Sciatic nerve (tissue), 2 donors: ENCODE measurements around the gene ZNF248. TPM values are rescaled to one million over a fixed set of nuclear protein-coding genes. Genes with fewer than 3 reads are reported as not detected.
"Not testable (repeated sequence)": the region's sequence is repeated elsewhere in the genome, so short reads cannot be mapped to it uniquely, and the experiment has no call there.

Experiments used
- ATAC-seq: fragments of 200-7000 bp; cut with Tn5 transposase; one replicate; pipeline ENCODE4 v1.9.1; 2020; ENCODE audit warnings: mild to moderate bottlenecking, moderate library complexity
- DNase-seq: peaks from one replicate; pipeline ENCODE4 v3.0.0-alpha.2; 2020; ENCODE audit warnings: low spot score
- intact Hi-C: fragments of 100-400 bp; cut with DNase I; formaldehyde crosslinking; loops from one replicate; pipeline ENCODE4 v1.14.2; 2022
- total RNA-seq: library from RNA; stranded (reverse); fragmentation: NEBNext Ultra II Directional; extraction: Animal tissue kit (Norgen Biotek cat#: 25700); gene quantifications from one replicate; pipeline ENCODE4 v1.2.1, GENCODE V29; 2021
- donor health status: DM: no; HTN: no; CAD: no.
- donor health status: DM: no; HTN: no; CAD: no.

The ZNF248 gene
- total RNA-seq, 1 donor from 2014 or later: 22.3 TPM

DNA sequence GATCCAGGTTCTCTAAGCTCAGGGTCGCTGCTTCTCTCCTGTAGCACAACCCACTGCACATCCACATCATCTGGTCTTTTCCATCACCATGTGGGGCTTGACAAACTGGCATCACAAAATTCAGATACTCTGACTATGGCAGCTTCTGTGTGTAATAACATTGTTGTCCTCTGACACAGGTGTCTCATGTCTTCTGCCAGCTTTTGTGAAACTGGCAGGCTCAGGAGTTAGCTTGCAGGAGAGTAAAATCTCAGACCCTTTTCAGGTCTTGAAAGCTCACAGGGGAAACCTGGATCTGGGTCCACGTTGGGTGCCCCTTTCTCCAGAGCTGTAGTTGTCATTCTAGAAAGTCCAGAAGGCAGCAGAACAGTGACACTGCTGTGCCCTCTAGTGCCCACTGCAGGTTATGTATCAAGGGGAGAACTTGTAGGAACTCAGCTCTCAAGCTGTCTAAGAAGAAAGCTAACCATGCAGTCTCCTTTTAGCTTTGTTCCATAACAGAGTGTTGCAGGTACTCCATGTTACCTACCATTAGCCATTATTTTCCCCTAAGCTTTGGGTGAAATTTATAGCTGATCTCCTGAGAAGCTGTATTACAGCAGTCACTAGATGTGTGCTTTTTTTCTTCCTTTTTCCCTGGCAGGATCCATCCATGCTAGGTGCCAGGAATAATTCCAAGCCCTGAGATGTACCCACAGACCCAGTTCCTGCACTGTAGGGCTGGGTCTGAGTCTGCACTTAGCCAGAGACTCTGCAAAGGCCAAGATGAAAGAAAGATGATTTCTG, 102.7 kb downstream of the ZNF248 start:
- intact Hi-C loops: no loop called here
- DNase-seq: no peak
- ATAC-seq: no peak

DNA sequence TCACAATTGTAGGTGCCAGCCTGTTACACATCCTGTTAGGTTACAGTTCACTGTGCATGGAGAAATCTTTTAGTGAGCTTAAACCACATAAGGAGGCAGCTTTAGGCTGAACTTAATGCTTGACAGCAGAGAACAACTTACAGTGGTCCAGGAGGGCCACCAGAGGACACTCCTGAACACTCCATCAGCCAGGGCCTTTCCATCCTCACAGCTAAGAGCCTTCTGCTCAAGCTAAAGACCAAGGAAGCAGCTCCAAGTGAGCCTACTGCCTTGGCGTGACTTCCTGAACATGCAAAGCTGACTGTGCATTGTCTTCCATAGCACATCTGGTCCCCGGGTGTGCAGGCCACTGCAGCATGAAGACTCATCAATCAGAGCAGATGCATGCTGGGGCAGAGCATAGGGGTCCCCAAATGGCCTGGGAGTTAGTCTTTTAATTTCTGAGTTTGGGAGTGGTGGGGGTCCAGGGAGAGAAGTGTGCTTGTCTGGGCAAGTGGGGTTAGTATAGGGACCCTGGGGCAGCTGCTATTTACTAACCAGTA, 105.0 kb downstream of the ZNF248 start:
- intact Hi-C loops: no loop called here
- no peak for DNase-seq
- ATAC-seq: no peak

GRCh38 chr10:37748170-37748569, 109.2 kb downstream of the ZNF248 start:
- ATAC-seq (no peak), DNase-seq (no peak)
- intact Hi-C loops: no loop called here

DNA sequence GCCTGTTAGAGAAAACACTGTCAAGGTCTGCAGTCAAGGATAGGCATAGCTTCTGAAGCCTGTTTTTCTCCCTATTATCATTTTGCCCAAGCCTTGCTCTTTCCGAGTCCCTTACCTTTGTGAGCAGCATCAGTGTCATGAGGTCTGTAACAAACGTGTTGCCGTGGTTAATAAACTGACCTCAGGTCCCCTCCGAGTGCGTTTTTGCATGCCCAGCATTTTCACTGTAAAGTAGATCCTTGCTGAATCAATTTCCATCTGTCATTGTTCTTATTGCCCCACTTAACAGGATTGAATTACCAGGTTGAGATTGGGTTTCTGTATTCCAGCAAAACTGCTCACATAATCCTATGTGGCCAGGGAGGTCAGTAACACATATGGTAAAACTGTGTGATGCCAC, 110.3 kb downstream of the ZNF248 start:
- ATAC-seq: no peak
- intact Hi-C loops: no loop called here
- no peak for DNase-seq

- intact Hi-C loops: no loop called here
- ATAC-seq: no peak
These were observed 115.6 kb downstream of the ZNF248 start for GRCh38 chr10:37741831-37742230.

GRCh38 chr10:37739181-37739580, 118.2 kb downstream of the ZNF248 start:
- DNase-seq (no peak), ATAC-seq (no peak)
- intact Hi-C loops: no loop called here

More at GRCh38 chr10:37741831-37742230, 115.6 kb downstream of the ZNF248 start:
- no peak for DNase-seq

DNA sequence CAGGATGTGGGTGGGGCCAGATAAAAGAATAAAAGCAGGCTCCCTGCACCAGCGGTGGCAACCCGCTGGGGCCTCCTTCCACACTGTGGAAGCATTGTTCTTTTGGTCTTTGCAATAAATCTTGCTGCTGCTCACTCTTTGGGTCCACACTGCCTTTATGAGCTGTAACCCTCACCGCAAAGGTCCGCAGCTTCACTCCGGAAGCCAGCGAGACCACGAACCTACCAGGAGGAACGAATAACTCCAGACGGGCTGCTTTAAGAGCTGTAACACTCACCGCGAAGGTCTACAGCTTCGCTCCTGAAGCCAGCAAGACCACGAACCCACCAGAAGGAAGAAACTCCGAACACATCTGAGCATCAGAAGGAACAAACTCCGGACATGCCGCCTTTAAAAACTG, 119.2 kb downstream of the ZNF248 start:
- DNase-seq, intact Hi-C loops, ATAC-seq: not testable (repeated sequence)

DNA sequence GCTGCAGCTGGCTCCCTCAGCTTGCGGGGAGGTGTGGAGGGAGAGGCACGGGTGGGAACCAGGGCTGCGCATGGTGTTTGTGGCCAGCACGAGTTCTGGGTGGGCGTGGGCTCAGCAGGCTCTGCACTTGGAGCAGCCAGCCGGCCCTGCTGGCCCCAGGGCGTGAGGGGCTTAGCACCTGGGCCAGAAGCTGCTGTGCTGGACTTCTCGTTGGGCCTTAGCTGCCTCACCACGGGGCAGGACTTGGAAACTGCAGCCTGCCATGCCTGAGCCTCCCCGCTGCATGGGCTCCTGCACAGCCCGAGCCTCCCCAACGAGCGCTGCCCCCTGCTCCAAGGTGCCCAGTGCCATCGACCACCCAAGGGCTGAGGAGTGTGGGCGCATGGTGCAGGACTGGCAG, 120.1 kb downstream of the ZNF248 start:
- intact Hi-C loops: no loop called here
- ATAC-seq (no peak), DNase-seq (no peak)

GRCh38 chr10:37736120-37736519, 121.3 kb downstream of the ZNF248 start:
- DNase-seq: no peak
- intact Hi-C loops: no loop called here
- ATAC-seq: no peak

DNA sequence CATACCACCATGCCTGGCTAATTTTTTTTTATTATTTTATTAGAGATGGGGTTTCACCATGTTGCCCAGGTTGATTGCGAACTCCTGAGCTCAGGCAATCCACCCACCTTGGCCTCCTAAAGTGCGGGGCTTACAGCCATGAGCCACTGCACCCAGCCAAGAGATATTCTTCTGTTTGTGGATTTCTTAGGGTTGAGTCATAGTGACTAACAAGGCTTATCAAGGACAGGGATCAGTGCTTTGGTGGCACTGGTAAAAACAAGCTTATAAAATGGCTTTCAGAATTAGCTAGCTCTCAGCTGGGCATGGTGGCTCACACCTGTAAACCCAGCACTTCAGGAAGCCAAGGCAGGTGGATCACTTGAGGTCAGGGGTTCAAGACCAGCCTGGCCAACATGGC, 122.4 kb downstream of the ZNF248 start:
- intact Hi-C loops: no loop called here
- ATAC-seq: no peak
- DNase-seq: no peak

Other genes starting within 250 kb of the ZNF248 start
- gene ZNF25, start 119.0 kb upstream of the ZNF248 start, total RNA-seq: 21.0 TPM
- gene ZNF33A, start 153.1 kb upstream of the ZNF248 start, total RNA-seq: 32.5 TPM
- 32.8 TPM for gene ZNF37A, start 236.7 kb upstream of the ZNF248 start, total RNA-seq